Retinal pigment epithelial cell (primary cell): ENCODE measurements around the gene ABCA7.

ENCODE experiments used
- DNase-seq: peaks from one replicate; pipeline ENCODE4 v3.0.0-alpha.2; 2010; ENCODE audit warnings: low read depth
- H3K4me3 ChIP-seq: 2 replicates; pipeline ENCODE4 v1.5.1; 2011; ENCODE audit warnings: mild to moderate bottlenecking, low read length, control low read depth, moderate library complexity
- TF ChIP-seq, protein P1 (sequence below): conservative IDR thresholded peaks from 2 replicates; pipeline ENCODE4 v1.5.1; 2011; ENCODE audit warnings: low read depth, low read length, control low read depth, inconsistent platforms

ABCA7 gene

DNA sequence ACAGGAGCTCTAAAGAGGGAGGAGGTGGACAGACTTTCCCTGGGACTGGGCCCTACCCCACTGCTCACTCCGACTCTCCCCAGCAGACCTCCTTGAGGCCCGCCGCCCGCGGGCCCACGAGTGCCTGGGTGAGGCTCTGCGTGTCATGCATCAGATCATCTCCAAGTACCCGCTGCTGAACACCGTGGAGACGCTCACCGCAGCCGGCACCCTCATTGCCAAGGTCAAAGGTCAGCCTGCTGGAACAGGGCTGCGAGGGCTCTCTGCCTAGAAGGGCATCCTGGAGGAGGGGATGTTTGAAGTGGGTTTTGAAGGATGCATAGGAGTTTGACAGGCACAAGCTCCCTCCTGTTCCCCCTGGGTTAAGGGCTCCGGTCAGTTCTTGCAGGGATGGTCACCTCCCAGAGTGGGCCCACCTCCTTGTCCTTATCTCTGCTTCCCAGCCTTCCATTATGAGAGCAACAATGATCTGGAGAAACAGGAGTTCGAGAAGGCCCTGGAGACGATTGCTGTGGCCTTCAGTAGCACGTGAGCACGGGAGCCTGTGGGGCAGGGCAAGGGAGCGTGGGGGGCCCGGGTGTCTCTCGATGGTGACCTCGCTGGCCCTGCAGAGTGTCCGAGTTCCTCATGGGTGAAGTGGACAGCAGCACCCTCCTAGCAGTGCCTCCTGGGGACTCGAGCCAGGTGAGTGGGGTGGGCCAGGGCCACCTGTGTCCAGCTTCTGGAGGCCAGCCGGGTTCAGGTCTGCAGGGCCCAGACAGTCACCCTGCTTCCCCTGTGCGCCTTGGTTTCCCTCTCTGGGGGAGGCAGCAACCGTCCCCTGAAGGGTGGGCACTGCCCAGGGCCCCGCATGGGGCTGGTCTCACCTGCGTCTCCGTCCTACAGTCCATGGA is 33.4 kb downstream of the ABCA7 start:
- H3K4me3 ChIP-seq: no peak overlapping the region
- TF ChIP-seq, protein P1, sequence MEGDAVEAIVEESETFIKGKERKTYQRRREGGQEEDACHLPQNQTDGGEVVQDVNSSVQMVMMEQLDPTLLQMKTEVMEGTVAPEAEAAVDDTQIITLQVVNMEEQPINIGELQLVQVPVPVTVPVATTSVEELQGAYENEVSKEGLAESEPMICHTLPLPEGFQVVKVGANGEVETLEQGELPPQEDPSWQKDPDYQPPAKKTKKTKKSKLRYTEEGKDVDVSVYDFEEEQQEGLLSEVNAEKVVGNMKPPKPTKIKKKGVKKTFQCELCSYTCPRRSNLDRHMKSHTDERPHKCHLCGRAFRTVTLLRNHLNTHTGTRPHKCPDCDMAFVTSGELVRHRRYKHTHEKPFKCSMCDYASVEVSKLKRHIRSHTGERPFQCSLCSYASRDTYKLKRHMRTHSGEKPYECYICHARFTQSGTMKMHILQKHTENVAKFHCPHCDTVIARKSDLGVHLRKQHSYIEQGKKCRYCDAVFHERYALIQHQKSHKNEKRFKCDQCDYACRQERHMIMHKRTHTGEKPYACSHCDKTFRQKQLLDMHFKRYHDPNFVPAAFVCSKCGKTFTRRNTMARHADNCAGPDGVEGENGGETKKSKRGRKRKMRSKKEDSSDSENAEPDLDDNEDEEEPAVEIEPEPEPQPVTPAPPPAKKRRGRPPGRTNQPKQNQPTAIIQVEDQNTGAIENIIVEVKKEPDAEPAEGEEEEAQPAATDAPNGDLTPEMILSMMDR: no peak
- DNase-seq: no peak

DNA sequence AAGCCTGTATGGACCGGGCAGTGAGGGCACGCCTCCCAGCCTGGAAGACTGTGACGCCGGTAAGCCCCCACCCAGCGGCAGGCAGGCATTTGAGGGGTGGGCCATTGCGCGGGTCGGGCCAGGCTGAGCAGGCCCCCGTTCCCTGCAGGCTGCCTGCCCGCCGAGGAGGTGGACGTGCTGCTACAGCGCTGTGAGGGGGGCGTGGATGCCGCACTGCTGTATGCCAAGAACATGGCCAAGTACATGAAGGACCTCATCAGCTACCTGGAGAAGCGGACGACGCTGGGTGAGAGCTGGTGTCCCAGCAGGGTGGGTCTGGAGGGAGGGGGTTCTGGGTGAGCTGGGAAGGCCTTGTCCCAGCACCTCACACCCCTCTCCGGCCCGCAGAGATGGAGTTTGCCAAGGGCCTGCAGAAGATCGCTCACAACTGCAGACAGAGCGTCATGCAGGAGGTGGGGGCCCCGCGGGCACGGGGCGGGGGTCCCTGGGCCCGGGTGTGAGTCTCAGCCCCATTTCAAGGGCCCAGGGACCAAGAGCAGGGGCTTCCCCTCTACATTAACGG is 34.1 kb downstream of the ABCA7 start:
- DNase-seq: no peak
- H3K4me3 ChIP-seq: no peak overlapping the region
- TF ChIP-seq, protein P1: no peak

- DNase-seq: no peak
- H3K4me3 ChIP-seq: no peak overlapping the region
- TF ChIP-seq, protein P1: no peak
Measured at GRCh38 chr19:1074544-1075283, 34.8 kb downstream of the ABCA7 start.

- TF ChIP-seq, protein P1: no peak
- DNase-seq: no peak
Measured at GRCh38 chr19:1076046-1076386, 36.1 kb downstream of the ABCA7 start.

GRCh38 chr19:1076951-1077350 is 37.0 kb downstream of the ABCA7 start:
- no peak for DNase-seq
- no peak overlapping the region for H3K4me3 ChIP-seq

More at GRCh38 chr19:1076046-1076386, 36.1 kb downstream of the ABCA7 start:
- H3K4me3 ChIP-seq: no peak overlapping the region

DNA sequence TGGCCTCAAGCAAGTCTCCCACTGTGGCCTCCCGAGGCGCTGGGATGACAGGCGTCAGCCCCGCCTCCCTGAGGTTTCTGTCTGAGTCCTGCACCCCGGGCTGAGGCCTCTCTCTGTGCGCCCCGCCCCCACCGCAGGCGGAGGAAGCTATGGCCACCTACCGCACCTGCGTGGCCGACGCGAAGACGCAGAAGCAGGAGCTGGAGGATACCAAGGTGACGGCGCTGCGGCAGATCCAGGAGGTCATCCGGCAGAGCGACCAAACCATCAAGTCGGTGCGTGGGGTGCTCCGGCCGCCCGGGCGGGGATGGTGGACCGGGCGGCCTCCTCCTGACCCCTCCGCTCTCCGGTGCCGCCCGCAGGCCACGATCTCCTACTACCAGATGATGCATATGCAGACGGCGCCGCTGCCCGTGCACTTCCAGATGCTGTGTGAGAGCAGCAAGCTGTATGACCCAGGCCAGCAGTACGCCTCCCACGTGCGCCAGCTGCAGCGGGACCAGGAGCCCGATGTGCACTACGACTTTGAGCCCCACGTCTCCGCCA is 39.7 kb downstream of the ABCA7 start:
- H3K4me3 ChIP-seq: no peak overlapping the region
- no peak for DNase-seq
- TF ChIP-seq, protein P1: no peak

More at GRCh38 chr19:1076951-1077350, 37.0 kb downstream of the ABCA7 start:
- TF ChIP-seq, protein P1: no peak
